ENCODE data around the gene ROMO1.

ROMO1 gene

GRCh38 chr20:35653430-35653734 is 45.8 kb upstream of the ROMO1 start:
- Histone ChIP-seq H3K79me2 (peaks cover 40% of the 10 kb centered on the region), H3K9ac (no peak overlapping the region), H3K4me1 (peaks cover 2% of the 10 kb centered on the region), H3K27me3 (ENCODE audit: control insufficient read depth, insufficient read depth, low read length) (no peaks in the 10 kb centered on the region), H2AFZ (no peak overlapping the region), H3K27ac (no peak overlapping the region), H3K9me3 (ENCODE audit: control insufficient read depth, low read length) (no peaks in the 10 kb centered on the region), H3K36me3 (ENCODE audit: control insufficient read depth, insufficient read depth, low read length) (no peaks in the 10 kb centered on the region), H3K4me3 (ENCODE audit: low read depth, low read length) (no peak overlapping the region), H3K4me2 (ENCODE audit: low read length) (no peak overlapping the region)
- TF ChIP-seq, protein P1, sequence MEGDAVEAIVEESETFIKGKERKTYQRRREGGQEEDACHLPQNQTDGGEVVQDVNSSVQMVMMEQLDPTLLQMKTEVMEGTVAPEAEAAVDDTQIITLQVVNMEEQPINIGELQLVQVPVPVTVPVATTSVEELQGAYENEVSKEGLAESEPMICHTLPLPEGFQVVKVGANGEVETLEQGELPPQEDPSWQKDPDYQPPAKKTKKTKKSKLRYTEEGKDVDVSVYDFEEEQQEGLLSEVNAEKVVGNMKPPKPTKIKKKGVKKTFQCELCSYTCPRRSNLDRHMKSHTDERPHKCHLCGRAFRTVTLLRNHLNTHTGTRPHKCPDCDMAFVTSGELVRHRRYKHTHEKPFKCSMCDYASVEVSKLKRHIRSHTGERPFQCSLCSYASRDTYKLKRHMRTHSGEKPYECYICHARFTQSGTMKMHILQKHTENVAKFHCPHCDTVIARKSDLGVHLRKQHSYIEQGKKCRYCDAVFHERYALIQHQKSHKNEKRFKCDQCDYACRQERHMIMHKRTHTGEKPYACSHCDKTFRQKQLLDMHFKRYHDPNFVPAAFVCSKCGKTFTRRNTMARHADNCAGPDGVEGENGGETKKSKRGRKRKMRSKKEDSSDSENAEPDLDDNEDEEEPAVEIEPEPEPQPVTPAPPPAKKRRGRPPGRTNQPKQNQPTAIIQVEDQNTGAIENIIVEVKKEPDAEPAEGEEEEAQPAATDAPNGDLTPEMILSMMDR (IDR thresholded peaks at IDR 0.05) = no peak

GRCh38 chr20:35653893-35654292 is 45.3 kb upstream of the ROMO1 start:
- H3K36me3 ChIP-seq (ENCODE audit: control insufficient read depth, insufficient read depth, low read length) = no peaks in the 10 kb centered on the region
- peaks cover 44% of the 10 kb centered on the region for H3K79me2 ChIP-seq
- H3K27ac ChIP-seq = no peak overlapping the region
- TF ChIP-seq, protein P1 (IDR thresholded peaks at IDR 0.05) = no peak
- H3K9me3 ChIP-seq (ENCODE audit: control insufficient read depth, low read length) = no peaks in the 10 kb centered on the region
- H3K4me1 ChIP-seq = peaks cover 2% of the 10 kb centered on the region
- H3K4me2 ChIP-seq (ENCODE audit: low read length) = no peak overlapping the region
- H2AFZ ChIP-seq = no peak overlapping the region
- no peak overlapping the region for H3K4me3 ChIP-seq (ENCODE audit: low read depth, low read length)
- H3K27me3 ChIP-seq (ENCODE audit: control insufficient read depth, insufficient read depth, low read length) = no peaks in the 10 kb centered on the region
- no peak overlapping the region for H3K9ac ChIP-seq

DNA sequence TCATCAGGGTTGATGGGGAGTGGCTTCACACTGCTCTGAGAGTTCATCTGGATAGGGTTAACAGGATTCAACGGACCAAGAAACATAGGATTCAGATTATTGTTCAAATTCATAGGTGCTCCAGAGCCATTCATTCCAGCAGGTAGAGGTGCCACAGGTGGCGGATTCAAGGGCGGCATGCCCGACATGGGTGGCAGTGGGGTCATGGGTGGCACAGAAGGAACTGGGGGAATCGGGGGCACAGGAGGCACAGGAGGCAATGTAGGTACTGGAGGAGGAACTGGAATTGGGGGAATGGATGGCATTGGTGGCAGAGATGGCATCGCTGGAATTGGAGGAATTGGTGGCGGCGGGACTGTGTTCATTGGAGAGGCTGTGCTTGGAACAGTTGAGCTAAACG is 44.8 kb upstream of the ROMO1 start:
- Histone ChIP-seq H3K27ac (no peak overlapping the region), H3K4me1 (peaks cover 2% of the 10 kb centered on the region), H3K4me2 (ENCODE audit: low read length) (no peak overlapping the region), H3K9me3 (ENCODE audit: control insufficient read depth, low read length) (no peaks in the 10 kb centered on the region), H3K4me3 (ENCODE audit: low read depth, low read length) (no peak overlapping the region), H2AFZ (no peak overlapping the region), H3K36me3 (ENCODE audit: control insufficient read depth, insufficient read depth, low read length) (no peaks in the 10 kb centered on the region), H3K27me3 (ENCODE audit: control insufficient read depth, insufficient read depth, low read length) (no peaks in the 10 kb centered on the region), H3K9ac (no peak overlapping the region), H3K79me2 (peaks cover 48% of the 10 kb centered on the region)
- TF ChIP-seq, protein P1 (IDR thresholded peaks at IDR 0.05) = no peak

GRCh38 chr20:35657271-35657670 is 41.9 kb upstream of the ROMO1 start:
- H3K27me3 ChIP-seq (ENCODE audit: control insufficient read depth, insufficient read depth, low read length) = no peaks in the 10 kb centered on the region
- no peaks in the 10 kb centered on the region for H3K36me3 ChIP-seq (ENCODE audit: control insufficient read depth, insufficient read depth, low read length)
- no peak overlapping the region for H3K27ac ChIP-seq
- H3K4me3 ChIP-seq (ENCODE audit: low read depth, low read length) = no peak overlapping the region
- H2AFZ ChIP-seq = no peak overlapping the region
- TF ChIP-seq, protein P1 (IDR thresholded peaks at IDR 0.05) = no peak
- H3K4me1 ChIP-seq = peaks cover 9% of the 10 kb centered on the region
- H3K79me2 ChIP-seq = peaks cover 73% of the 10 kb centered on the region
- no peak overlapping the region for H3K4me2 ChIP-seq (ENCODE audit: low read length)
- no peaks in the 10 kb centered on the region for H3K9me3 ChIP-seq (ENCODE audit: control insufficient read depth, low read length)
- H3K9ac ChIP-seq = no peak overlapping the region

DNA sequence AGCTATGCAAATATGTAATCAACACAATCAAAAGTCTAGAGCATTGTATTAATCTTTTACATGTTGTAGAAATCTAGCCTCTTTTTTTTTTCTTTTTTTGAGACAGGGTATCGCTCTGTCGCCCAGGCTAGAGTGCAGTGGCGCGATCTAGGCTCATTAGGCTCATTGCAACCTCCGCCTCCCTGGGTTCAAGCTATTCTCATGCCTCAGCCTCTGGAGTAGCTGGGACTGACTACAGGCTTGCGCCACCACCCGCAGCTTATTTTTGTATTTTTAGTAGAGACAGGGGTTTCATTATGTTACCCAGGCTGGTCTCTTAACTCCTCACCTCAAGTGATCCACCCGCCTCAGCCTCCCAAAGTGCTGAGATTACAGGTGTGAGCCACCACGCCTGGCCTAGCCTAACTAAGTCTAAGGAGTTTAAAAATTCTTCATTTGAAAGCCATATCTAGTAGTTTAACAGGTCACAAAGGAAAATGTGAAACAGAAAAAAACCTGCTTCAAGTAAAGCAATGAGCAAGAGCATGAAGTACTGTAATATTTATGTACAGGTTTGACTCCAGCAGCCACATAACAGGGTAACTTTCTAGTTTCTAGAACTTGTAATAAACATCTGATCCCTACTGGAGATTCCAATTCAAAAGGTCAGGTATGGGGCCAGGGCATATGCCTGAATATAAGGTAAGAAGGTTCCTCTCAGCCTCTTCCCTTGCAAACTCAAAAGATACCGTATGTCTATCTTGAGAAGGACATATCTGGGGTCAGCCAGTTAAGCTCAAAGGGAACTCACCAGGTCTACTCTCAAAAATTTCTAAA is 38.9 kb upstream of the ROMO1 start:
- H3K36me3 ChIP-seq (ENCODE audit: control insufficient read depth, insufficient read depth, low read length) = no peaks in the 10 kb centered on the region
- no peak overlapping the region for H3K4me3 ChIP-seq (ENCODE audit: low read depth, low read length)
- no peak overlapping the region for H3K27ac ChIP-seq
- TF ChIP-seq, protein P1 (IDR thresholded peaks at IDR 0.05) = no peak
- peaks cover 18% of the 10 kb centered on the region for H3K4me1 ChIP-seq
- H2AFZ ChIP-seq = no peak overlapping the region
- H3K79me2 ChIP-seq = peaks cover 71% of the 10 kb centered on the region
- no peak overlapping the region for H3K9ac ChIP-seq
- H3K27me3 ChIP-seq (ENCODE audit: control insufficient read depth, insufficient read depth, low read length) = no peaks in the 10 kb centered on the region
- H3K9me3 ChIP-seq (ENCODE audit: control insufficient read depth, low read length) = no peaks in the 10 kb centered on the region
- no peak overlapping the region for H3K4me2 ChIP-seq (ENCODE audit: low read length)

All from parathyroid adenoma (tissue), 2 donors.